GM23338 (cell line): Measurements from ENCODE around the gene LCP2.

Source experiments
- EZH2 ChIP-seq: fragments of 200-600 bp; sonication (generic); IDR thresholded peaks from one replicate; pipeline ENCODE4 v1.8.0; 2017; ENCODE audit warnings: antibody characterized with exemption, mild to moderate bottlenecking, low read depth; ENCODE audit not compliant: unreplicated experiment
- EZH2phosphoT487 ChIP-seq: fragments of 200-600 bp; sonication (generic); IDR thresholded peaks from one replicate; pipeline ENCODE4 v1.8.1; 2018; ENCODE audit warnings: antibody characterized with exemption; ENCODE audit not compliant: unreplicated experiment
- JUNB ChIP-seq: IDR thresholded peaks from one replicate; pipeline ENCODE4 v1.6.1; 2016; ENCODE audit warnings: antibody characterized with exemption; ENCODE audit not compliant: unreplicated experiment
- POLR2AphosphoS5 ChIP-seq: IDR thresholded peaks from 2 replicates; pipeline ENCODE4 v1.6.1; 2016; ENCODE audit warnings: antibody characterized with exemption, low read depth
- ZNF114 ChIP-seq: fragments of 250-450 bp; sonication (Bioruptor Pico); IDR thresholded peaks from 2 replicates; pipeline ENCODE4 v1.5.0; 2020; ENCODE audit warnings: mild to moderate bottlenecking, moderate library complexity
- TF ChIP-seq, protein P1 (sequence below), 2 experiments: fragments of 200-600 bp in 1 of 2; sonication (generic) in 1 of 2; conservative IDR thresholded peaks; 2 replicates each; pipeline versions ENCODE4 v1.5.1 to v1.6.1; 2016 to 2017; ENCODE audit warnings: antibody characterized with exemption in 2 of 2, low read depth in 2 of 2, mild to moderate bottlenecking in 2 of 2, moderate library complexity in 1 of 2

DNA sequence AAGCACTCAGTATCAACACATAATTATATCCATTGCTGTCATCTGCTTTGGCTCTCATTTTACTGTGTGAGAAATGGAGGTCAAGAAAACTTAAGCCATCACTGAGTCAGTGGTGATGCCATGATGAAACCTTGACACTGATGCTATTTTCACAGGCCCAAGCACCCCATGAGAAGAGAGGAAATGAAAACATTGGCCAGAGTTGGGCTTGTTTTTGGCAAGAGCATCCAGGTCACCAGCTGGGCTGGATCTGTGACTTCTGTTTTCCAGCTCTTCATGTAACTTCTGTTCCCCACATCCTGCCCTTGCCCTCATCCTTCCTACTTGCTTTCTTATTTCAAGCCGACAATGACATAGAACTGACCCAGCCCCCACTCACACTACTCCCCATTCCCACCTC lies 10.0 kb downstream of the LCP2 start:
- TF ChIP-seq EZH2 (no peak), POLR2AphosphoS5 (no peak), JUNB (no peak), ZNF114 (CRISPR knock-in tag) (no peak), EZH2phosphoT487 (no peak)
- TF ChIP-seq, protein P1, sequence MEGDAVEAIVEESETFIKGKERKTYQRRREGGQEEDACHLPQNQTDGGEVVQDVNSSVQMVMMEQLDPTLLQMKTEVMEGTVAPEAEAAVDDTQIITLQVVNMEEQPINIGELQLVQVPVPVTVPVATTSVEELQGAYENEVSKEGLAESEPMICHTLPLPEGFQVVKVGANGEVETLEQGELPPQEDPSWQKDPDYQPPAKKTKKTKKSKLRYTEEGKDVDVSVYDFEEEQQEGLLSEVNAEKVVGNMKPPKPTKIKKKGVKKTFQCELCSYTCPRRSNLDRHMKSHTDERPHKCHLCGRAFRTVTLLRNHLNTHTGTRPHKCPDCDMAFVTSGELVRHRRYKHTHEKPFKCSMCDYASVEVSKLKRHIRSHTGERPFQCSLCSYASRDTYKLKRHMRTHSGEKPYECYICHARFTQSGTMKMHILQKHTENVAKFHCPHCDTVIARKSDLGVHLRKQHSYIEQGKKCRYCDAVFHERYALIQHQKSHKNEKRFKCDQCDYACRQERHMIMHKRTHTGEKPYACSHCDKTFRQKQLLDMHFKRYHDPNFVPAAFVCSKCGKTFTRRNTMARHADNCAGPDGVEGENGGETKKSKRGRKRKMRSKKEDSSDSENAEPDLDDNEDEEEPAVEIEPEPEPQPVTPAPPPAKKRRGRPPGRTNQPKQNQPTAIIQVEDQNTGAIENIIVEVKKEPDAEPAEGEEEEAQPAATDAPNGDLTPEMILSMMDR (conservative IDR thresholded peaks at IDR 0.05; ENCODE audit: low read depth in 2 of 2): no peak
